Measurements from ENCODE around the gene HSPBAP1.

DNA sequence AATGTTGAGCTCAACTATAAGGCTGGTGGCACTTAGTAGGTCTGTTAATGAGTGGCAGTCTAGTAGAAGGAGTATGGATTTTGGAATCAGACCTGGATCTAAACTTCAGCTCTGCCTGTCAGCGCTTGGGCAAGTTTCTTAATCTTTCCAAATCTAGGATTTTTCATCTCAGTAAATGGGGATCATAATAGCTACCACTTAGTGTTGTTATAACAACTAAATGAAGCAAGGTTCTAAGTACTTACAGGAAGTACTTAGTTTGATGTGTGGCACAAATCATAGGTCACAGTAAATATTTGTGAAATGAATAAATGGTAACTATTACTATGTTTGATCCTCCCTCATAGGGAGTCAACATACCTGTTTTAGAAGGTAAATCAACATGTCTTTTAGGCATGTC, 32.6 kb upstream of the HSPBAP1 start:
- TF ChIP-seq CTCF (conservative IDR thresholded peaks at IDR 0.05; ENCODE audit: low read length), result no peak
- TF ChIP-seq EZH2phosphoT487 (IDR thresholded peaks at IDR 0.05; ENCODE audit: borderline replicate concordance), result no peak
